Lower lobe of right lung (tissue), 2 donors: ENCODE measurements around the gene TRPC4AP. TPM values are rescaled to one million over a fixed set of nuclear protein-coding genes. Genes with fewer than 3 reads are reported as not detected.

Source experiments
- ATAC-seq, 2 donors: fragments of 200-7000 bp; cut with Tn5 transposase; one replicate each; pipeline ENCODE4 v1.9.1; 2020 to 2022; ENCODE audit warnings: mild to moderate bottlenecking in 2 of 2, moderate library complexity in 2 of 2
- DNase-seq: peaks from one replicate; pipeline ENCODE4 v3.0.0-alpha.2; 2020
- H3K27ac ChIP-seq: fragments of 200-600 bp; one replicate; pipeline ENCODE4 v1.8.0; 2022
- H3K27me3 ChIP-seq: fragments of 200-600 bp; one replicate; pipeline ENCODE4 v1.8.0; 2022; ENCODE audit warnings: low read depth
- H3K36me3 ChIP-seq: fragments of 200-600 bp; one replicate; pipeline ENCODE4 v1.8.0; 2022; ENCODE audit warnings: mild to moderate bottlenecking
- H3K4me1 ChIP-seq: fragments of 200-600 bp; one replicate; pipeline ENCODE4 v1.8.0; 2022
- H3K4me3 ChIP-seq: fragments of 200-600 bp; one replicate; pipeline ENCODE4 v1.8.0; 2022; ENCODE audit warnings: mild to moderate bottlenecking
- H3K9me3 ChIP-seq: fragments of 200-600 bp; one replicate; pipeline ENCODE4 v1.8.0; 2022
- intact Hi-C: fragments of 100-400 bp; cut with DNase I; formaldehyde crosslinking; loops from one replicate; pipeline ENCODE4 v1.11.0; 2022
- total RNA-seq: library from RNA; stranded (reverse); fragmentation: NEBNext Ultra II Directional; extraction: Animal tissue kit (Norgen Biotek cat#: 25700); gene quantifications from one replicate; pipeline ENCODE4 v1.2.1, GENCODE V29; 2021
- TF ChIP-seq, protein P1 (sequence below): fragments of 200-600 bp; IDR thresholded peaks from one replicate; pipeline ENCODE4 v1.8.0; 2022; ENCODE audit warnings: antibody characterized with exemption, mild to moderate bottlenecking
- donor health status: DM: no; HTN: yes; CAD: no; lungs with severe emphysema.

The TRPC4AP gene
- total RNA-seq, 1 donor from 2014 or later, result 63.2 TPM

DNA sequence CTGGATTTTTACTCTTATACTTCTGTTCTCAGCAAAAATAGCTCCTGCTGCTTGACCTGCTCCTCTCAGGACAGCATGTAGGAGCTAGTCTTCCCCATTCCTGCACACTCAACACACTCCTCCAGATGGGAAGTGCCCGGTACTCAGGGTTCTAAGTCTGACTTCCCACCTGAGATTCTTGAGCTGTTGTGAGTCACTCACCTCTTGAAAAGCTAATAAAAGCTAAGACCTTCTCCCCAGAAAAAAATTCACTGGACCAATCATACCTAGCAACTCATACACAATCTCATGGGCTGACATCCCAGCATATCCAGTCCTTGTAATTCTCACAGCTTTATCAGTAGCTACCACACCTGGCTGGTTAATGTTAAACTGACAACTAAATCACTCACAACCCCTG lies 53.5 kb downstream of the TRPC4AP start:
- peak; percentile 97 to 99 for ATAC-seq
- H3K27ac ChIP-seq, result peak overlapping the region; percentile 57

DNA sequence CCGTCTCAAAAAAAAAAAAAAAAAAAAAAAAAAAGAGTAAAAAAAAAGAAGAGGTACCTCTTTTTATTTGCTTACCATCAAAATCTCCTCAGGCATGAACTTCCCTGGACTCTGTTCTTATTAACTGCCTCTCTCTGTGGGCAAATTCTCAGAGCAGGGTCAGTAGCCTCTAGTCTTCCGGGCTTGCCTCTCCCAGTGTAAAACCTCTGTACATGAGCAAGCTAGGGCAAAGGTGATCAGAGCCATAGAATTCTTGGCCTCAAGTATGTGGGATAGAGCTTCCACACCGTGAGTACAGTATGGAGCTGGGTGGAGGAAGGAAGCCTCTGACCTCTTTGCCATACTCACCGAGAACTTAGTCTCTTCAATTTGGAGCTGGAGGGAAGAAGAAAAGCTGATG lies 58.5 kb downstream of the TRPC4AP start:
- Histone ChIP-seq H3K27me3 (no peaks in the 10 kb centered on the region), H3K4me1 (no peaks in the 10 kb centered on the region), H3K4me3 (no peak overlapping the region), H3K27ac (no peak overlapping the region), H3K36me3 (peaks cover 75% of the 10 kb centered on the region), H3K9me3 (no peaks in the 10 kb centered on the region)
- TF ChIP-seq, protein P1, sequence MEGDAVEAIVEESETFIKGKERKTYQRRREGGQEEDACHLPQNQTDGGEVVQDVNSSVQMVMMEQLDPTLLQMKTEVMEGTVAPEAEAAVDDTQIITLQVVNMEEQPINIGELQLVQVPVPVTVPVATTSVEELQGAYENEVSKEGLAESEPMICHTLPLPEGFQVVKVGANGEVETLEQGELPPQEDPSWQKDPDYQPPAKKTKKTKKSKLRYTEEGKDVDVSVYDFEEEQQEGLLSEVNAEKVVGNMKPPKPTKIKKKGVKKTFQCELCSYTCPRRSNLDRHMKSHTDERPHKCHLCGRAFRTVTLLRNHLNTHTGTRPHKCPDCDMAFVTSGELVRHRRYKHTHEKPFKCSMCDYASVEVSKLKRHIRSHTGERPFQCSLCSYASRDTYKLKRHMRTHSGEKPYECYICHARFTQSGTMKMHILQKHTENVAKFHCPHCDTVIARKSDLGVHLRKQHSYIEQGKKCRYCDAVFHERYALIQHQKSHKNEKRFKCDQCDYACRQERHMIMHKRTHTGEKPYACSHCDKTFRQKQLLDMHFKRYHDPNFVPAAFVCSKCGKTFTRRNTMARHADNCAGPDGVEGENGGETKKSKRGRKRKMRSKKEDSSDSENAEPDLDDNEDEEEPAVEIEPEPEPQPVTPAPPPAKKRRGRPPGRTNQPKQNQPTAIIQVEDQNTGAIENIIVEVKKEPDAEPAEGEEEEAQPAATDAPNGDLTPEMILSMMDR, result no peak
- ATAC-seq, result no peak
- DNase-seq, result no peak
- intact Hi-C loops, result no loop called here

More for the DNA sequence above, 53.5 kb downstream of the TRPC4AP start:
- Histone ChIP-seq H3K4me3 (no peak overlapping the region), H3K27me3 (no peaks in the 10 kb centered on the region), H3K4me1 (peaks cover 10% of the 10 kb centered on the region), H3K36me3 (peaks cover 63% of the 10 kb centered on the region), H3K9me3 (no peaks in the 10 kb centered on the region)
- peak; percentile 58 for DNase-seq
- TF ChIP-seq, protein P1, result no peak
- intact Hi-C loops, result no loop called here

DNA sequence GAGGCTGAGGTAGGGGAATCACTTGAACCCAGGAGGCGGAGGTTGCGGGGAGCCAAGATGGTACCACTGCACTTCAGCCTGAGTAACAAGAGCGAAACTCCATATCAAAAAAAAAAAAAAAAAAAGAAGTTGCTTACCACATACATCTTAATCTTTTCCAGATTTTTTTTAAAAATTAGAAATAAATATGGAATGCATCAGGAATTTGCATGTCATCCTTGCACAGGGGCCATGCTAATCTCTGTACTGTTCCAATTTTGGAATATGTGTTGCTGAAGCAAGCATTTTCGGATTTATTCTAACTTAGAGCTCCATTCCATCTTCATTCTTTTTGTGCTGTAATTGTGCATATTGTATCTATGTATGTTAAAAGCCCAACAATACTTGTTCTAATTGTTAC lies 62.5 kb downstream of the TRPC4AP start:
- no peak overlapping the region for H3K4me3 ChIP-seq
- H3K27me3 ChIP-seq, result no peaks in the 10 kb centered on the region
- H3K9me3 ChIP-seq, result no peaks in the 10 kb centered on the region
- ATAC-seq (no peak), DNase-seq (no peak)
- TF ChIP-seq, protein P1, result no peak
- H3K27ac ChIP-seq, result no peak overlapping the region
- H3K36me3 ChIP-seq, result peaks cover 86% of the 10 kb centered on the region
- H3K4me1 ChIP-seq, result no peaks in the 10 kb centered on the region
- intact Hi-C loops, result no loop called here

DNA sequence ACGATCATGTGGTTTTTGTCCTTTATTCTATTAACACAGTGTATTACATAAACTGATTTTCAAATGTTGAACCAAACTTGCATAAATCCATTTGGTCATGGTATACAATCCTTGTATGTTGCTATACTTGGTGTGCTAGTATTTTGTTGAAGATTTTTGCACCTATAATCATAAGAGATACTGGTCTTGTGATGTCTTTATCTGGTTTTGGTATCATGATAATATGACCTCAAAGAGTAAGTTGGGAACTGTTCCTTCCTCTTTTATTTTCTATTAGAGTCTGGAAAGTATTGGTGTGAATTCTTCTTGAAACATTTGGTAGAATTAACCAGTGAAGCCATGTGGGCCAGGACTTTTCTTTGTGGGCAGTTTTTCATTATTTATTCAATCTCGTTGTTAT lies 65.3 kb downstream of the TRPC4AP start:
- TF ChIP-seq, protein P1, result no peak
- Histone ChIP-seq H3K27ac (no peak overlapping the region), H3K9me3 (no peaks in the 10 kb centered on the region), H3K27me3 (no peaks in the 10 kb centered on the region), H3K4me3 (no peak overlapping the region), H3K4me1 (no peaks in the 10 kb centered on the region), H3K36me3 (peaks cover 89% of the 10 kb centered on the region)
- ATAC-seq (no peak), DNase-seq (no peak)
- intact Hi-C loops, result no loop called here

DNA sequence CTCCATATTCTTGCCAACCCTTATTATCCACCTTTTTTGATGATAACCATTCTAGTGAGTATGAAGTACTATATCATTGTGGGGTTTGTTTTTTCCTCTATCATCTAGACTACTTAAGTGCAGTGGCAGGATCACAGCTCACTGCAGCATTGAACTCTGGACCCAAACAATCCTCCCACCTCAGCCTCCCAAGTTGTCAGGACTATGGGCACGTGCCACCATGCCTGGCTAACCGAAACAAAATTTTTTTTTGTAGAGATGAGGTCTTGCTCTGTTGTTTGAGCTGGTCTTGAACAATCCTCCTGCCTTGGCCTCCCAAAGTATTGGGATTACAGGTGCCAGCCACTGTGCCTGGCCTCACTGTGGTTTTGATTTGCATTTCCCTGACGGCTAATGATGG lies 67.5 kb downstream of the TRPC4AP start:
- peaks cover 91% of the 10 kb centered on the region for H3K36me3 ChIP-seq
- no peaks in the 10 kb centered on the region for H3K4me1 ChIP-seq

More for the DNA sequence above, 67.5 kb downstream of the TRPC4AP start:
- Histone ChIP-seq H3K27me3 (no peaks in the 10 kb centered on the region), H3K4me3 (no peak overlapping the region), H3K27ac (no peak overlapping the region), H3K9me3 (no peaks in the 10 kb centered on the region)
- ATAC-seq, result no peak
- TF ChIP-seq, protein P1, result no peak
- no peak for DNase-seq
- intact Hi-C loops, result no loop called here
